ENCODE results near the gene GAS2L2.

GAS2L2 gene

GRCh38 chr17:35765086-35765710 lies 12.2 kb upstream of the GAS2L2 start:
- Mint-ChIP-seq H3K4me3 (peak overlapping the region; percentile 88 to 90 (median 90)), H3K27me3 (ENCODE audit: low read depth) (peaks cover 18% of the 10 kb centered on the region), H3K9me3 (no peaks in the 10 kb centered on the region), H3K36me3 (ENCODE audit: low read depth) (no peaks in the 10 kb centered on the region), H3K4me1 (peaks cover 30% of the 10 kb centered on the region), H3K27ac (peak overlapping the region; percentile 51 to 89 (median 68))
- TF ChIP-seq, protein P1, sequence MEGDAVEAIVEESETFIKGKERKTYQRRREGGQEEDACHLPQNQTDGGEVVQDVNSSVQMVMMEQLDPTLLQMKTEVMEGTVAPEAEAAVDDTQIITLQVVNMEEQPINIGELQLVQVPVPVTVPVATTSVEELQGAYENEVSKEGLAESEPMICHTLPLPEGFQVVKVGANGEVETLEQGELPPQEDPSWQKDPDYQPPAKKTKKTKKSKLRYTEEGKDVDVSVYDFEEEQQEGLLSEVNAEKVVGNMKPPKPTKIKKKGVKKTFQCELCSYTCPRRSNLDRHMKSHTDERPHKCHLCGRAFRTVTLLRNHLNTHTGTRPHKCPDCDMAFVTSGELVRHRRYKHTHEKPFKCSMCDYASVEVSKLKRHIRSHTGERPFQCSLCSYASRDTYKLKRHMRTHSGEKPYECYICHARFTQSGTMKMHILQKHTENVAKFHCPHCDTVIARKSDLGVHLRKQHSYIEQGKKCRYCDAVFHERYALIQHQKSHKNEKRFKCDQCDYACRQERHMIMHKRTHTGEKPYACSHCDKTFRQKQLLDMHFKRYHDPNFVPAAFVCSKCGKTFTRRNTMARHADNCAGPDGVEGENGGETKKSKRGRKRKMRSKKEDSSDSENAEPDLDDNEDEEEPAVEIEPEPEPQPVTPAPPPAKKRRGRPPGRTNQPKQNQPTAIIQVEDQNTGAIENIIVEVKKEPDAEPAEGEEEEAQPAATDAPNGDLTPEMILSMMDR (IDR thresholded peaks at IDR 0.05; ENCODE audit: unreplicated experiment in 3 of 3) = no peak

- H3K27ac Mint-ChIP-seq = peak overlapping the region in 2 of 3 experiments; percentile 30 to 87
- H3K4me1 Mint-ChIP-seq = peaks cover 30% of the 10 kb centered on the region
- TF ChIP-seq, protein P1 (IDR thresholded peaks at IDR 0.05; ENCODE audit: unreplicated experiment in 3 of 3) = peak; percentile 91 to 95 (median 94)
- peaks cover 18% of the 10 kb centered on the region for H3K27me3 Mint-ChIP-seq (ENCODE audit: low read depth)
- no peaks in the 10 kb centered on the region for H3K36me3 Mint-ChIP-seq (ENCODE audit: low read depth)
- no peaks in the 10 kb centered on the region for H3K9me3 Mint-ChIP-seq
- peak overlapping the region; percentile 88 to 90 (median 90) for H3K4me3 Mint-ChIP-seq
These were observed 11.3 kb upstream of the GAS2L2 start for GRCh38 chr17:35764123-35764991.

DNA sequence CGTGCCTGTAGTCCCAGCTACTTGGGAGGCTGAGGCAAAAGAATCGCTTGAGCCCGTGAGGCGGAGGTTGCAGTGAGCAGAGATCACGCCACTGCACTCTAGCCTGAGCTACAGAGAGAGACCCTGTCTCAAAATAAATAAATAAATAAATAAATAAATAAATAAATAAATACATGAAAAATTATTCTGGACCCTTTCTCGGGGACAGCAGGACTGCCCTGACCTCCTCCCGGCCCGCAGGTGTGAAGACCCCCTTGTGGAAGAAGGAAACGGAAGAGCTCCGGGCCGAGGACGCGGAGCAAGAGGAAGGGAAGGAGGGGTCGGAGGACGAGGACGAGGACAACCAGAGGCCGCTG lies 10.7 kb upstream of the GAS2L2 start:
- Mint-ChIP-seq H3K4me3 (peak overlapping the region; percentile 77 to 90 (median 88)), H3K27ac (no peak overlapping the region), H3K27me3 (ENCODE audit: low read depth) (peaks cover 18% of the 10 kb centered on the region), H3K36me3 (ENCODE audit: low read depth) (no peaks in the 10 kb centered on the region), H3K9me3 (no peaks in the 10 kb centered on the region), H3K4me1 (peaks cover 30% of the 10 kb centered on the region)
- TF ChIP-seq, protein P1 (IDR thresholded peaks at IDR 0.05; ENCODE audit: unreplicated experiment in 3 of 3) = no peak

GRCh38 chr17:35761601-35762000 lies 8.6 kb upstream of the GAS2L2 start:
- peaks cover 19% of the 10 kb centered on the region for H3K4me1 Mint-ChIP-seq
- no peak overlapping the region for H3K27ac Mint-ChIP-seq
- no peaks in the 10 kb centered on the region for H3K36me3 Mint-ChIP-seq (ENCODE audit: low read depth)
- no peaks in the 10 kb centered on the region for H3K9me3 Mint-ChIP-seq
- H3K4me3 Mint-ChIP-seq = no peak overlapping the region
- TF ChIP-seq, protein P1 (IDR thresholded peaks at IDR 0.05; ENCODE audit: unreplicated experiment in 3 of 3) = no peak
- peaks cover 5% of the 10 kb centered on the region for H3K27me3 Mint-ChIP-seq (ENCODE audit: low read depth)

- TF ChIP-seq, protein P1 (IDR thresholded peaks at IDR 0.05; ENCODE audit: unreplicated experiment in 3 of 3) = no peak
- H3K4me1 Mint-ChIP-seq = peaks cover 13% of the 10 kb centered on the region
These were observed 7.5 kb upstream of the GAS2L2 start, which contains the start of gene C17orf50 for GRCh38 chr17:35760587-35760986. Gene C17orf50, plus strand, starts transcription at chr17:35760887. Its CDS starts 55 bp downstream, at chr17:35760942.

More at GRCh38 chr17:35760587-35760986, 7.5 kb upstream of the GAS2L2 start, which contains the start of gene C17orf50:
- Mint-ChIP-seq H3K27ac (no peak within 1 kb of the TSS), H3K36me3 (ENCODE audit: low read depth) (no peaks in the 10 kb centered on the region), H3K27me3 (ENCODE audit: low read depth) (peaks cover 5% of the 10 kb centered on the region), H3K9me3 (no peaks in the 10 kb centered on the region), H3K4me3 (no peak within 1 kb of the TSS)

Data from nephron (organoid).